Measurements from ENCODE around the gene ASXL3. TPM values are rescaled to one million over a fixed set of nuclear protein-coding genes. Genes with fewer than 3 reads are reported as not detected.

ASXL3 gene
- total RNA-seq, 6 experiments from 2014 or later: 0.12 to 4.0 (median 1.3) TPM

DNA sequence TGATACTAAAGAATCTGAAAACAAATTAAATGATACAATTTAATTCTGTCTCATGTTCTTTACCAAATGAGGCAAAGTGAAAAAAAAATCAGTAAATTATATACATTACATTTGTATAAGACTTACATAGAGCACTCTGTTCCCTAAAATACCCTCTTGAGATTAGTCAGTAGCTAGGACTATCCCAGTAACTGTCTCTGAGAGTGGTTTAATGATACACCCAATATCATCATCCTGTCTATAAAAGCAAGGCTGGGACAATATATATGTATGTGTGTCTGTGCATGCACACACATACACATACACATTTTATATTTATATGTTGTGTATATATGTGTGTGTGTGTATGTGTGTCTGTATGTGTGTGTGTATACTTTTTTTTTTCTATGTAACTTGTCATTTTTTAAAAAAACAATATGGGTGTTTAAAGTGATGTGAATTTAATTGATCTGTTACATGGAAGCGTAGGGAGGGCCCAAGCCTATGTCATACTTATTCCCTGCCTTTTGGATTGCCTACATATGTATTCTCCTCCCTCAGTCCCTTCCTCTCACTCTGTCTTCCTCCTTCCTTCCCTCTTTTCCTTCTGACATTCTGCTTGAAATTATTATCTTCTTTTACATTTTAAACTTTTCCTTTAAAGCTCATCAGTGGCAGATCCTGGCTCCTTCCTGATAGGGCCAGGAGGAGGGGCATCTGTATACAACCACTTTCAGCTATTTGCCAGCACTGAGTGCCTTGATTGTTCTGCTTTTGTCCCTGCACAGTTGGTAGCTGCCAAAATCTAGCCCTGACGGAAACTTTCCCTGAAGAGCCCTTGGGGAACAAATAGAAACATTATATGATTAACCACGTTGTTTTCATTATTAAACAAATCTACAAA, 6.8 kb downstream of the ASXL3 start:
- ATAC-seq (no peak), DNase-seq (no peak)
- H3K4me3 ChIP-seq: no peak overlapping the region
- no peaks in the 10 kb centered on the region for H3K4me1 ChIP-seq
- WGBS (ENCODE audit: insufficient coverage, low coverage, low lambda C conversion rate, missing lambda C conversion rate): 56% methylated on average over 3 of the region's 3 CpGs
- H3K36me3 ChIP-seq: no peaks in the 10 kb centered on the region
- intact Hi-C loops (cut with DNase I): no loop called here
- no peaks in the 10 kb centered on the region for H3K27me3 ChIP-seq
- H3K27ac ChIP-seq: no peak overlapping the region
- H3K9me3 ChIP-seq: no peaks in the 10 kb centered on the region
- TF ChIP-seq, protein P1, sequence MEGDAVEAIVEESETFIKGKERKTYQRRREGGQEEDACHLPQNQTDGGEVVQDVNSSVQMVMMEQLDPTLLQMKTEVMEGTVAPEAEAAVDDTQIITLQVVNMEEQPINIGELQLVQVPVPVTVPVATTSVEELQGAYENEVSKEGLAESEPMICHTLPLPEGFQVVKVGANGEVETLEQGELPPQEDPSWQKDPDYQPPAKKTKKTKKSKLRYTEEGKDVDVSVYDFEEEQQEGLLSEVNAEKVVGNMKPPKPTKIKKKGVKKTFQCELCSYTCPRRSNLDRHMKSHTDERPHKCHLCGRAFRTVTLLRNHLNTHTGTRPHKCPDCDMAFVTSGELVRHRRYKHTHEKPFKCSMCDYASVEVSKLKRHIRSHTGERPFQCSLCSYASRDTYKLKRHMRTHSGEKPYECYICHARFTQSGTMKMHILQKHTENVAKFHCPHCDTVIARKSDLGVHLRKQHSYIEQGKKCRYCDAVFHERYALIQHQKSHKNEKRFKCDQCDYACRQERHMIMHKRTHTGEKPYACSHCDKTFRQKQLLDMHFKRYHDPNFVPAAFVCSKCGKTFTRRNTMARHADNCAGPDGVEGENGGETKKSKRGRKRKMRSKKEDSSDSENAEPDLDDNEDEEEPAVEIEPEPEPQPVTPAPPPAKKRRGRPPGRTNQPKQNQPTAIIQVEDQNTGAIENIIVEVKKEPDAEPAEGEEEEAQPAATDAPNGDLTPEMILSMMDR (IDR thresholded peaks at IDR 0.05): no peak
- TF ChIP-seq POLR2A (IDR thresholded peaks at IDR 0.05): no peak

DNA sequence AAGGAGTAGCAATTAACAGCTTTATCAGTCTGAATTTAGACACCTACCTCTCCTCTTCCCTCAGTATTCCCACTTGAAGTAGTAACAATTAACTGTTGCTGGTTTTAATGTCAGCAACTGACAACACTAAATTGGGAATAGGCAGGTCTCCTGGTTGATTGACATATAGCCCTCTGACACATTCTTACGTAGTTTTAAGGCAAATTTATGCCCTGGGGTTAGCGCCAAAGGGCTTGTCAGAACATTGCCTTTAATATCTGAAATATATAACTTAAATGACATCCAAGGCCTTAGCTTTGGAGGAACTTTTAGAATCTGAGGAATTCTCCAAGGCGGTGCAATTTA, 7.4 kb downstream of the ASXL3 start:
- Histone ChIP-seq H3K27ac (no peak overlapping the region), H3K4me3 (no peak overlapping the region), H3K4me1 (no peaks in the 10 kb centered on the region), H3K27me3 (no peaks in the 10 kb centered on the region), H3K36me3 (no peaks in the 10 kb centered on the region), H3K9me3 (no peaks in the 10 kb centered on the region)
- TF ChIP-seq POLR2A (IDR thresholded peaks at IDR 0.05): no peak
- TF ChIP-seq, protein P1 (IDR thresholded peaks at IDR 0.05): no peak
- ATAC-seq: no peak
- no peak for DNase-seq
- intact Hi-C loops (cut with DNase I): no loop called here
- 88% methylated on average over 3 of the region's 3 CpGs for WGBS (ENCODE audit: insufficient coverage, low coverage, low lambda C conversion rate, missing lambda C conversion rate)

DNA sequence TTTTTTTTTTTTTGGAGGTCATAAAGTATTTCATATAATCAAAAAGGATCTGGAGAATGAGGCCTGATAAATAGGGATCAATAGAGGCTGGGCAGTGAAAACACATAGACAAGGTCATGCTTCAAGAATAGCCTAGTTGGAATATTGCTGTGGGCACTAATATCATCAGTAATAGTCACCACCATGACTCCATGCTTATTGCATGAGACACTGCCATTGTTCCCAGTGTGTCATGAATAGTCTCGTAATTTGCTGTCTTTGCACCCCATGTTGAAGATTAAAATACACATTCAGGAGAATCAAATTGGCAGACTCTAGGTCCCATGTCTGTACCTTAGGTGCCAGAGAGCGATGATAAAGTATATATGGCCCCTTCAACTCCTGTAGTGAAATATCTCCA, 10.3 kb downstream of the ASXL3 start:
- no peak overlapping the region for H3K27ac ChIP-seq
- no peak for DNase-seq
- 76% methylated on average over 2 of the region's 2 CpGs for WGBS (ENCODE audit: insufficient coverage, low coverage, low lambda C conversion rate, missing lambda C conversion rate)
- no peak for ATAC-seq
- no peaks in the 10 kb centered on the region for H3K4me1 ChIP-seq
- intact Hi-C loops (cut with DNase I): no loop called here
- H3K9me3 ChIP-seq: no peaks in the 10 kb centered on the region
- H3K36me3 ChIP-seq: no peaks in the 10 kb centered on the region
- TF ChIP-seq, protein P1 (IDR thresholded peaks at IDR 0.05): no peak
- TF ChIP-seq POLR2A (IDR thresholded peaks at IDR 0.05): no peak
- H3K4me3 ChIP-seq: no peak overlapping the region
- no peaks in the 10 kb centered on the region for H3K27me3 ChIP-seq

- Histone ChIP-seq H3K9me3 (no peaks in the 10 kb centered on the region), H3K27me3 (no peaks in the 10 kb centered on the region), H3K4me3 (no peak overlapping the region), H3K27ac (no peak overlapping the region), H3K36me3 (no peaks in the 10 kb centered on the region), H3K4me1 (no peaks in the 10 kb centered on the region)
- DNase-seq (no peak), ATAC-seq (no peak)
- intact Hi-C loops (cut with DNase I): no loop called here
- 90% methylated on average over 5 of the region's 5 CpGs for whole genome bisulfite sequencing (ENCODE audit: insufficient coverage, low coverage, low lambda C conversion rate, missing lambda C conversion rate)
- TF ChIP-seq, protein P1 (IDR thresholded peaks at IDR 0.05): no peak
- TF ChIP-seq POLR2A (IDR thresholded peaks at IDR 0.05): no peak
Observed at GRCh38 chr18:33593261-33593660, 15.2 kb downstream of the ASXL3 start.
